HCT116 (cell line): Measurements from ENCODE around the gene CREBBP. TPM values are rescaled to one million over a fixed set of nuclear protein-coding genes. Genes with fewer than 3 reads are reported as not detected.

Source experiments
- ATAC-seq: fragments of 200-7000 bp; cut with Tn5 transposase; 2 replicates; pipeline ENCODE4 v1.9.1; 2020; ENCODE audit warnings: mild to moderate bottlenecking, moderate library complexity
- BruUV-seq: library from RNA; stranded (reverse); fragments of 400-500 nt; replicated peaks from 2 replicates; lab custom pipeline; 2021; lab: Mats Ljungman, UMichigan
- CTCF ChIA-PET: fragments of 300-600 bp; sonication (Branson Sonifier 250); formaldehyde crosslinking; loops from one replicate; lab custom pipeline; 2021; ENCODE audit warnings: antibody characterized with exemption; lab: Charles Lee
- POLR2A ChIA-PET: fragments of 300-600, 350-600 bp; sonication (Branson Sonifier 250); formaldehyde crosslinking; loops from one replicate; lab custom pipeline; 2021; ENCODE audit warnings: antibody characterized with exemption; lab: Charles Lee
- RAD21 ChIA-PET, 2 experiments: fragments of 300-600 bp; sonication (Branson Sonifier 250); formaldehyde crosslinking; loops; one replicate each; lab custom pipeline; 2023; ENCODE audit warnings: low total read pairs in 2 of 2; ENCODE audit not compliant: uncharacterized antibody in 2 of 2, unreplicated experiment in 2 of 2, low non-redundant PET in 1 of 2; lab: Charles Lee
- DNase-seq: peaks from one replicate; pipeline ENCODE4 v3.0.0-alpha.2; 2010; ENCODE audit warnings: low read depth, low spot score
- H2AFZ ChIP-seq: fragments of 200-600 bp; shearing (Covaris generic), sonication (generic); 2 replicates; pipeline ENCODE4 v1.6.1; 2017; ENCODE audit warnings: low read depth, mixed run types, mixed read lengths, antibody characterized with exemption, low read length; ENCODE audit not compliant: poor library complexity, severe bottlenecking
- H3K27ac ChIP-seq: 2 replicates; pipeline ENCODE4 v1.5.1; 2012; ENCODE audit warnings: low read depth, low read length
- H3K27me3 ChIP-seq: fragments of 200-600 bp; sonication (generic); 2 replicates; pipeline ENCODE4 v1.6.1; 2016; ENCODE audit warnings: mixed run types, low read length, mixed read lengths; ENCODE audit not compliant: insufficient read depth
- H3K36me3 ChIP-seq, 2 experiments: fragments of 200-500 bp in 1 of 2; fragments of 200-600 bp in 1 of 2; sonication (Bioruptor generic) in 1 of 2; sonication (generic) in 1 of 2; 2 replicates each; pipeline versions ENCODE4 v1.5.1 to v1.6.1; 2014 to 2016; ENCODE audit warnings: low read length in 2 of 2, inconsistent platforms in 1 of 2, mixed read lengths in 1 of 2, mixed run types in 1 of 2; ENCODE audit not compliant: insufficient read depth in 2 of 2, control insufficient read depth in 1 of 2
- H3K4me1 ChIP-seq, 2 experiments: fragments of 200-600 bp in 1 of 2; sonication (generic) in 1 of 2; 2 replicates each; pipeline versions ENCODE4 v1.5.1 to v1.6.1; 2012 to 2017; ENCODE audit warnings: low read length in 2 of 2, inconsistent platforms in 1 of 2, mild to moderate bottlenecking in 1 of 2, mixed read lengths in 1 of 2, mixed run types in 1 of 2, moderate library complexity in 1 of 2; ENCODE audit not compliant: insufficient read depth in 2 of 2, control insufficient read depth in 1 of 2
- H3K4me2 ChIP-seq: fragments of 200-600 bp; sonication (generic); 2 replicates; pipeline ENCODE4 v1.6.1; 2017; ENCODE audit warnings: mixed run types, low read length, mixed read lengths
- H3K4me3 ChIP-seq, 2 experiments: fragments of 200-600 bp in 1 of 2; sonication (generic) in 1 of 2; replicated peaks in 1 of 2; 2 replicates each; pipeline ENCODE4 v1.5.1; 2011 to 2016; ENCODE audit warnings: low read length in 2 of 2, control low read depth in 1 of 2, low read depth in 1 of 2, mild to moderate bottlenecking in 1 of 2, mixed read lengths in 1 of 2, mixed run types in 1 of 2
- H3K79me2 ChIP-seq: fragments of 200-600 bp; sonication (generic); 2 replicates; pipeline ENCODE4 v1.6.1; 2017; ENCODE audit warnings: mild to moderate bottlenecking, mixed run types, low read length, moderate library complexity, mixed read lengths; ENCODE audit not compliant: insufficient read depth
- H3K9ac ChIP-seq: fragments of 200-600 bp; sonication (generic); 2 replicates; pipeline ENCODE4 v1.6.1; 2016; ENCODE audit warnings: low read length, mixed read lengths
- H3K9me2 ChIP-seq: fragments of 200-600 bp; sonication (generic), shearing (Covaris generic); 2 replicates; pipeline ENCODE4 v1.6.1; 2017; ENCODE audit warnings: mixed run types, mild to moderate bottlenecking, moderate library complexity; ENCODE audit not compliant: insufficient read depth
- H3K9me3 ChIP-seq, 2 experiments: fragments of 200-500 bp in 1 of 2; fragments of 200-600 bp in 1 of 2; sonication (Bioruptor generic) in 1 of 2; sonication (generic) in 1 of 2; 2 replicates each; pipeline ENCODE4 v1.6.1; 2014 to 2017; ENCODE audit warnings: low read length in 2 of 2, mixed read lengths in 2 of 2, inconsistent platforms in 1 of 2, low read depth in 1 of 2, mild to moderate bottlenecking in 1 of 2, mixed run types in 1 of 2, moderate library complexity in 1 of 2; ENCODE audit not compliant: control insufficient read depth in 1 of 2, insufficient read depth in 1 of 2
- H4K20me1 ChIP-seq: fragments of 200-600 bp; sonication (generic), shearing (Covaris generic); 2 replicates; pipeline ENCODE4 v1.6.1; 2017; ENCODE audit warnings: mixed run types, mild to moderate bottlenecking, moderate library complexity; ENCODE audit not compliant: insufficient read depth
- CBX3 ChIP-seq: IDR thresholded peaks from 2 replicates; pipeline ENCODE4 v1.6.1; 2012; ENCODE audit warnings: low read depth
- CEBPB ChIP-seq: IDR thresholded peaks from 2 replicates; pipeline ENCODE4 v1.6.1; 2012; ENCODE audit warnings: low read depth
- EGR1 ChIP-seq: IDR thresholded peaks from 2 replicates; pipeline ENCODE4 v1.6.1; 2012; ENCODE audit warnings: low read depth
- EZH2 ChIP-seq: fragments of 200-600 bp; sonication (generic); IDR thresholded peaks from 2 replicates; pipeline ENCODE4 v1.6.1; 2017; ENCODE audit warnings: antibody characterized with exemption, mixed run types
- EZH2phosphoT487 ChIP-seq: fragments of 200-600 bp; IDR thresholded peaks from 2 replicates; pipeline ENCODE4 v1.6.1; 2018; ENCODE audit warnings: antibody characterized with exemption, borderline replicate concordance
- FOSL1 ChIP-seq: IDR thresholded peaks from 2 replicates; pipeline ENCODE4 v1.6.1; 2012; ENCODE audit warnings: low read depth
- JUND ChIP-seq: IDR thresholded peaks from 2 replicates; pipeline ENCODE4 v1.6.1; 2012
- POLR2A ChIP-seq: IDR thresholded peaks from 2 replicates; pipeline ENCODE4 v1.7.0; 2011; ENCODE audit warnings: borderline replicate concordance; ENCODE audit not compliant: insufficient read depth, insufficient read length; ENCODE audit errors: extremely low read depth
- POLR2AphosphoS5 ChIP-seq: IDR thresholded peaks from 2 replicates; pipeline ENCODE4 v1.6.1; 2011; ENCODE audit warnings: mild to moderate bottlenecking, low read depth, low read length, moderate library complexity
- SIN3A ChIP-seq: IDR thresholded peaks from 2 replicates; pipeline ENCODE4 v1.6.1; 2012; ENCODE audit warnings: low read depth
- SP1 ChIP-seq: IDR thresholded peaks from 2 replicates; pipeline ENCODE4 v1.6.1; 2012; ENCODE audit warnings: low read depth
- SRF ChIP-seq: IDR thresholded peaks from 2 replicates; pipeline ENCODE4 v1.6.1; 2012; ENCODE audit warnings: low read depth
- TCF7L2 ChIP-seq: IDR thresholded peaks from 2 replicates; pipeline ENCODE4 v1.7.0; 2011; ENCODE audit warnings: borderline replicate concordance, inconsistent platforms; ENCODE audit not compliant: insufficient read depth, insufficient read length; ENCODE audit errors: extremely low read depth
- YY1 ChIP-seq: IDR thresholded peaks from 2 replicates; pipeline ENCODE4 v1.6.1; 2011; ENCODE audit warnings: low read length, low read depth, moderate library complexity, mild to moderate bottlenecking; ENCODE audit not compliant: insufficient replicate concordance; ENCODE audit errors: extremely low read depth
- ZNF274 ChIP-seq: fragments of 200-500 bp; sonication (Bioruptor generic); IDR thresholded peaks from 2 replicates; pipeline ENCODE4 v1.6.1; 2014; ENCODE audit warnings: mild to moderate bottlenecking, low read depth, low read length, inconsistent platforms
- intact Hi-C: fragments of 100-400 bp; cut with micrococcal nuclease; formaldehyde crosslinking; loops from 2 replicates; pipeline ENCODE4 v1.10.0; 2022
- total RNA-seq: library from RNA; stranded (reverse); gene quantifications from one replicate; pipeline ENCODE4 v1.2.1, GENCODE V29; 2021; ENCODE audit not compliant: unreplicated experiment
- TF ChIP-seq, protein P1 (sequence below): IDR thresholded peaks from 2 replicates; pipeline ENCODE4 v1.6.1; 2012
- TF ChIP-seq, protein P2 (sequence below), 3 experiments: fragments of 200-600 bp in 1 of 3; sonication (generic) in 1 of 3; IDR thresholded peaks in 2 of 3; conservative IDR thresholded peaks in 1 of 3; 2 replicates each; pipeline ENCODE4 v1.5.1; 2012 to 2017; ENCODE audit warnings: low read depth in 2 of 3, low read length in 2 of 3, antibody characterized with exemption in 1 of 3, borderline replicate concordance in 1 of 3, control low read depth in 1 of 3, mild to moderate bottlenecking in 1 of 3, mixed read lengths in 1 of 3, mixed run types in 1 of 3, moderate library complexity in 1 of 3; ENCODE audit not compliant: insufficient read depth in 1 of 3
- TF ChIP-seq, protein P3 (sequence below): IDR thresholded peaks from 2 replicates; pipeline ENCODE4 v1.6.1; 2012; ENCODE audit warnings: low read depth
- TF ChIP-seq, protein P4 (sequence below): IDR thresholded peaks from 2 replicates; pipeline ENCODE4 v1.6.1; 2011; ENCODE audit warnings: mild to moderate bottlenecking, low read length, moderate library complexity; ENCODE audit not compliant: insufficient replicate concordance; ENCODE audit errors: extremely low read depth

The CREBBP gene
- total RNA-seq, 1 experiment from 2014 or later = 42.7 TPM

DNA sequence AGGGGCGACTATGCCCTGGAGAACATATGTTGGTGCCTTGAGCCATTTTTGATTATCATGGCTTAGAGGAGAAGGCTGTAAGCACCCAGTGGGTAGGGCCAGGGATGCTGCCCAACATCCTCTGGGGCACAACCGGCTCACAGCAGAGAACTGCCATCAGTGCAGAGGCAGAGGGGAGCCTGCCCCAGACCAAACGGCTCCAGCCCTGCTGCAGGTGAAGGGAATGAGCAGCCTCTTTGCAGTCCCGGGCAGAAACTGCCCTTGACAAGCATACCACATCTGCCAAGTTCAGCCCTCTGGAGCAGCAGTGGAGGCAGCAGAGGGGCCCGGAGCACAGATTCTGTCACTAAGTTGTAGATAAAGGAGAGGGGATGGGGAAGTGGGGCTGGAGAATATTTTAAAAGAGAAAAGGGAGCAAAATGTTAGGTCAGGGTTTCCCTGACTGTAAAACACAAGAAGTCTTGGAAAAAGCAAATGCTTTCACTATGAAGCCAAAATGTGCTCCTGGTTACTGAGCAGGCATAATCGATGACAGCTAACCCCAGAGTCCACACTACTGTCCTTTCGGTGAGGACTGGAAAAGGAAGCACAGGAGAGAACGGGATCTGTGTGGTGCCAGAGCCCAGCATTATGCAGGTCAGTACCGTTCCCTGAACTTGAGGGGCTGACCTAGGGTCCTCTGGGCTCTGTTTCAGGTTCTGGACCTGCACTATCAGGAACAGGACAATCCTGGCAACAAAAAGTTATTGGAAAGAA is 72.0 kb downstream of the CREBBP start:
- no peak overlapping the region for H2AFZ ChIP-seq
- no peak overlapping the region for H3K4me2 ChIP-seq
- H3K9me2 ChIP-seq = no peaks in the 10 kb centered on the region
- RAD21 ChIA-PET = no interaction called here
- no peak overlapping the region for H3K9ac ChIP-seq
- DNase-seq (no peak), ATAC-seq (no peak)
- POLR2A ChIA-PET = no interaction called here
- intact Hi-C loops = no loop called here
- no peak overlapping the region for H3K4me3 ChIP-seq
- no peak overlapping the region for H3K27ac ChIP-seq
- H3K79me2 ChIP-seq = peaks cover 83% of the 10 kb centered on the region
- H4K20me1 ChIP-seq = 0 out of 2 replicates have a peak, but pooled peaks cover 7% of the 10 kb centered on the region
- no peaks in the 10 kb centered on the region for H3K4me1 ChIP-seq
- BruUV-seq = TSS peak; percentile 28
- no peaks in the 10 kb centered on the region for H3K9me3 ChIP-seq
- TF ChIP-seq EZH2phosphoT487 = no peak
- no peak for TF ChIP-seq EZH2
- TF ChIP-seq YY1 = no peak
- no peak for TF ChIP-seq EGR1
- TF ChIP-seq, protein P1, sequence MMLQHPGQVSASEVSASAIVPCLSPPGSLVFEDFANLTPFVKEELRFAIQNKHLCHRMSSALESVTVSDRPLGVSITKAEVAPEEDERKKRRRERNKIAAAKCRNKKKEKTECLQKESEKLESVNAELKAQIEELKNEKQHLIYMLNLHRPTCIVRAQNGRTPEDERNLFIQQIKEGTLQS = no peak
- no peak for TF ChIP-seq JUND
- TF ChIP-seq CBX3 = no peak
- TF ChIP-seq SP1 = no peak
- TF ChIP-seq POLR2A = no peak
- no peak for TF ChIP-seq TCF7L2
- no peak for TF ChIP-seq CEBPB
- TF ChIP-seq, protein P2, sequence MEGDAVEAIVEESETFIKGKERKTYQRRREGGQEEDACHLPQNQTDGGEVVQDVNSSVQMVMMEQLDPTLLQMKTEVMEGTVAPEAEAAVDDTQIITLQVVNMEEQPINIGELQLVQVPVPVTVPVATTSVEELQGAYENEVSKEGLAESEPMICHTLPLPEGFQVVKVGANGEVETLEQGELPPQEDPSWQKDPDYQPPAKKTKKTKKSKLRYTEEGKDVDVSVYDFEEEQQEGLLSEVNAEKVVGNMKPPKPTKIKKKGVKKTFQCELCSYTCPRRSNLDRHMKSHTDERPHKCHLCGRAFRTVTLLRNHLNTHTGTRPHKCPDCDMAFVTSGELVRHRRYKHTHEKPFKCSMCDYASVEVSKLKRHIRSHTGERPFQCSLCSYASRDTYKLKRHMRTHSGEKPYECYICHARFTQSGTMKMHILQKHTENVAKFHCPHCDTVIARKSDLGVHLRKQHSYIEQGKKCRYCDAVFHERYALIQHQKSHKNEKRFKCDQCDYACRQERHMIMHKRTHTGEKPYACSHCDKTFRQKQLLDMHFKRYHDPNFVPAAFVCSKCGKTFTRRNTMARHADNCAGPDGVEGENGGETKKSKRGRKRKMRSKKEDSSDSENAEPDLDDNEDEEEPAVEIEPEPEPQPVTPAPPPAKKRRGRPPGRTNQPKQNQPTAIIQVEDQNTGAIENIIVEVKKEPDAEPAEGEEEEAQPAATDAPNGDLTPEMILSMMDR (IDR thresholded peaks at IDR 0.05 in 2 of 3, conservative IDR thresholded peaks at IDR 0.05 in 1 of 3; ENCODE audit: borderline replicate concordance in 1 of 3, insufficient read depth in 1 of 3, low read depth in 2 of 3, low read length in 2 of 3) = no peak
- TF ChIP-seq, protein P3, sequence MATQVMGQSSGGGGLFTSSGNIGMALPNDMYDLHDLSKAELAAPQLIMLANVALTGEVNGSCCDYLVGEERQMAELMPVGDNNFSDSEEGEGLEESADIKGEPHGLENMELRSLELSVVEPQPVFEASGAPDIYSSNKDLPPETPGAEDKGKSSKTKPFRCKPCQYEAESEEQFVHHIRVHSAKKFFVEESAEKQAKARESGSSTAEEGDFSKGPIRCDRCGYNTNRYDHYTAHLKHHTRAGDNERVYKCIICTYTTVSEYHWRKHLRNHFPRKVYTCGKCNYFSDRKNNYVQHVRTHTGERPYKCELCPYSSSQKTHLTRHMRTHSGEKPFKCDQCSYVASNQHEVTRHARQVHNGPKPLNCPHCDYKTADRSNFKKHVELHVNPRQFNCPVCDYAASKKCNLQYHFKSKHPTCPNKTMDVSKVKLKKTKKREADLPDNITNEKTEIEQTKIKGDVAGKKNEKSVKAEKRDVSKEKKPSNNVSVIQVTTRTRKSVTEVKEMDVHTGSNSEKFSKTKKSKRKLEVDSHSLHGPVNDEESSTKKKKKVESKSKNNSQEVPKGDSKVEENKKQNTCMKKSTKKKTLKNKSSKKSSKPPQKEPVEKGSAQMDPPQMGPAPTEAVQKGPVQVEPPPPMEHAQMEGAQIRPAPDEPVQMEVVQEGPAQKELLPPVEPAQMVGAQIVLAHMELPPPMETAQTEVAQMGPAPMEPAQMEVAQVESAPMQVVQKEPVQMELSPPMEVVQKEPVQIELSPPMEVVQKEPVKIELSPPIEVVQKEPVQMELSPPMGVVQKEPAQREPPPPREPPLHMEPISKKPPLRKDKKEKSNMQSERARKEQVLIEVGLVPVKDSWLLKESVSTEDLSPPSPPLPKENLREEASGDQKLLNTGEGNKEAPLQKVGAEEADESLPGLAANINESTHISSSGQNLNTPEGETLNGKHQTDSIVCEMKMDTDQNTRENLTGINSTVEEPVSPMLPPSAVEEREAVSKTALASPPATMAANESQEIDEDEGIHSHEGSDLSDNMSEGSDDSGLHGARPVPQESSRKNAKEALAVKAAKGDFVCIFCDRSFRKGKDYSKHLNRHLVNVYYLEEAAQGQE = no peak
- TF ChIP-seq FOSL1 = no peak
- TF ChIP-seq, protein P4, sequence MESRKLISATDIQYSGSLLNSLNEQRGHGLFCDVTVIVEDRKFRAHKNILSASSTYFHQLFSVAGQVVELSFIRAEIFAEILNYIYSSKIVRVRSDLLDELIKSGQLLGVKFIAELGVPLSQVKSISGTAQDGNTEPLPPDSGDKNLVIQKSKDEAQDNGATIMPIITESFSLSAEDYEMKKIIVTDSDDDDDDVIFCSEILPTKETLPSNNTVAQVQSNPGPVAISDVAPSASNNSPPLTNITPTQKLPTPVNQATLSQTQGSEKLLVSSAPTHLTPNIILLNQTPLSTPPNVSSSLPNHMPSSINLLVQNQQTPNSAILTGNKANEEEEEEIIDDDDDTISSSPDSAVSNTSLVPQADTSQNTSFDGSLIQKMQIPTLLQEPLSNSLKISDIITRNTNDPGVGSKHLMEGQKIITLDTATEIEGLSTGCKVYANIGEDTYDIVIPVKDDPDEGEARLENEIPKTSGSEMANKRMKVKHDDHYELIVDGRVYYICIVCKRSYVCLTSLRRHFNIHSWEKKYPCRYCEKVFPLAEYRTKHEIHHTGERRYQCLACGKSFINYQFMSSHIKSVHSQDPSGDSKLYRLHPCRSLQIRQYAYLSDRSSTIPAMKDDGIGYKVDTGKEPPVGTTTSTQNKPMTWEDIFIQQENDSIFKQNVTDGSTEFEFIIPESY = no peak
- no peak for TF ChIP-seq SRF
- TF ChIP-seq SIN3A = no peak
- TF ChIP-seq POLR2AphosphoS5 = no peak
- TF ChIP-seq ZNF274 = no peak
- H3K27me3 ChIP-seq = no peaks in the 10 kb centered on the region
- H3K36me3 ChIP-seq = 0 out of 4 replicates have a peak, but pooled peaks cover 2 to 7% of the 10 kb centered on the region in 2 experiments
- CTCF ChIA-PET = no interaction called here
